Upper lobe of right lung (tissue), 1 donor: ENCODE results near the gene NAP1L4. TPM values are rescaled to one million over a fixed set of nuclear protein-coding genes. Genes with fewer than 3 reads are reported as not detected.

Experiments
- ATAC-seq: fragments of 200-7000 bp; cut with Tn5 transposase; one replicate; pipeline ENCODE4 v1.9.1; 2020; ENCODE audit warnings: mild to moderate bottlenecking, moderate library complexity
- DNase-seq: peaks from one replicate; pipeline ENCODE4 v3.0.0-alpha.2; 2020
- H3K27ac ChIP-seq: fragments of 200-600 bp; one replicate; pipeline ENCODE4 v1.8.0; 2022
- H3K27me3 ChIP-seq: fragments of 200-600 bp; one replicate; pipeline ENCODE4 v1.8.0; 2022; ENCODE audit warnings: mild to moderate bottlenecking
- H3K36me3 ChIP-seq: fragments of 200-600 bp; one replicate; pipeline ENCODE4 v1.8.0; 2022
- H3K4me1 ChIP-seq: fragments of 200-600 bp; one replicate; pipeline ENCODE4 v1.8.0; 2022
- H3K4me3 ChIP-seq: fragments of 200-600 bp; one replicate; pipeline ENCODE4 v1.8.0; 2022; ENCODE audit warnings: mild to moderate bottlenecking
- H3K9me3 ChIP-seq: fragments of 200-600 bp; one replicate; pipeline ENCODE4 v1.8.0; 2022
- intact Hi-C: fragments of 100-400 bp; cut with DNase I; formaldehyde crosslinking; loops from one replicate; pipeline ENCODE4 v1.11.0; 2022
- total RNA-seq: library from RNA; stranded (reverse); fragmentation: NEBNext Ultra II Directional; extraction: Animal tissue kit (Norgen Biotek cat#: 25700); gene quantifications from one replicate; pipeline ENCODE4 v1.2.1, GENCODE V29; 2021
- TF ChIP-seq, protein P1 (sequence below): fragments of 200-600 bp; IDR thresholded peaks from one replicate; pipeline ENCODE4 v1.8.0; 2022; ENCODE audit warnings: antibody characterized with exemption
- donor health status: DM: no; HTN: yes; CAD: no; lungs with severe emphysema.

Gene NAP1L4
- total RNA-seq, 1 donor from 2014 or later: 92.7 TPM

DNA sequence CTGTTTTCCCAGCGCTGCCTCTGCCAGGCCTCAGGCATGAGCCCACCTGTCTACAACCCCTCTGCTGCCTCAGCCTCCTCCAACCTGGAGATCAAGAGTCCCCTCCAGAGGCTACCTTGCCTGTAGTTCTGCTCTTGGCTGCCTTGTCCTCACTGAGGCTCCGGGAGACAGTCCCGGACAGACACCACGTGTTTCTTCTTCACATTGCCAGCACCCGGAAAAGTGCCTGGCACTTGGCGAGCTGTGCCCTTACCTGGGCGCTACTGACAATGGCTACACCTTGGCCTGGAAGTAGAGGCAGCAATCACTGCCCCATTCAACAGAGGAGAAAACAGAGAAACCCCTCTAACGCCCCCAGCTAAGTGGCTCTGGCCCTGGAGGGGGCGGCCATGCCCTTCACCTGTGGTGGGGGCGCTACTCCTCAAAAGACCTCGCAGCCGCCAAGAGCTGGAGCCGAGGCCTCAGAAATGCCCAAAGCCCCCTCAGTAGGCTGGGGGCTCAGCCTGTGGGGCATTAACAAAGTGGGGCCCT is 3.0 kb upstream of the NAP1L4 start:
- no peak for ATAC-seq
- intact Hi-C loops: no loop called here
- peaks cover 3% of the 10 kb centered on the region for H3K36me3 ChIP-seq
- no peaks in the 10 kb centered on the region for H3K9me3 ChIP-seq
- no peaks in the 10 kb centered on the region for H3K27me3 ChIP-seq
- TF ChIP-seq, protein P1, sequence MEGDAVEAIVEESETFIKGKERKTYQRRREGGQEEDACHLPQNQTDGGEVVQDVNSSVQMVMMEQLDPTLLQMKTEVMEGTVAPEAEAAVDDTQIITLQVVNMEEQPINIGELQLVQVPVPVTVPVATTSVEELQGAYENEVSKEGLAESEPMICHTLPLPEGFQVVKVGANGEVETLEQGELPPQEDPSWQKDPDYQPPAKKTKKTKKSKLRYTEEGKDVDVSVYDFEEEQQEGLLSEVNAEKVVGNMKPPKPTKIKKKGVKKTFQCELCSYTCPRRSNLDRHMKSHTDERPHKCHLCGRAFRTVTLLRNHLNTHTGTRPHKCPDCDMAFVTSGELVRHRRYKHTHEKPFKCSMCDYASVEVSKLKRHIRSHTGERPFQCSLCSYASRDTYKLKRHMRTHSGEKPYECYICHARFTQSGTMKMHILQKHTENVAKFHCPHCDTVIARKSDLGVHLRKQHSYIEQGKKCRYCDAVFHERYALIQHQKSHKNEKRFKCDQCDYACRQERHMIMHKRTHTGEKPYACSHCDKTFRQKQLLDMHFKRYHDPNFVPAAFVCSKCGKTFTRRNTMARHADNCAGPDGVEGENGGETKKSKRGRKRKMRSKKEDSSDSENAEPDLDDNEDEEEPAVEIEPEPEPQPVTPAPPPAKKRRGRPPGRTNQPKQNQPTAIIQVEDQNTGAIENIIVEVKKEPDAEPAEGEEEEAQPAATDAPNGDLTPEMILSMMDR: no peak
- H3K27ac ChIP-seq: no peak overlapping the region
- H3K4me1 ChIP-seq: peaks cover 16% of the 10 kb centered on the region
- DNase-seq: no peak
- H3K4me3 ChIP-seq: no peak overlapping the region

DNA sequence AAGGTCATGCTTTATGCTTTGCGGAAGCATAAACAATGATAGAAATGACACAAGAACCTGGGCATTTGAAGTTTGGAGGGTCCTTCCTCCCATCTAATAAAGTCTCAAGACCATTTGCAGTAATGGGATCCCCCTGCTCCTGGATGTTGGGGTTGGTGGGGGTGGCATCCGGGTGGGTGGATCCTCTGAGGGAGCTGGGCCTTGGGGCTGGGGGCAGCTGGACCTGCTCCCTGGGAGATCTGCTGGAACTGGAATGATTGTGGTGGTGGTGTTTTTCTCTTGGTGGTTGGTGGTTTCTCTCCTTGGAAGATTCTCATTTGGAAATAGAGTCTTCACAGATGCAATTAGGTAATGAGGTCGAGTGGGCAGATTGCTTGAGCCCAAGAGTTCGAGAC is 2.2 kb upstream of the NAP1L4 start:
- Histone ChIP-seq H3K27ac (no peak overlapping the region), H3K4me1 (peaks cover 23% of the 10 kb centered on the region), H3K36me3 (no peaks in the 10 kb centered on the region), H3K27me3 (no peaks in the 10 kb centered on the region), H3K9me3 (no peaks in the 10 kb centered on the region), H3K4me3 (no peak overlapping the region)
- DNase-seq (no peak), ATAC-seq (no peak)
- TF ChIP-seq, protein P1: no peak
- intact Hi-C loops: no loop called here

DNA sequence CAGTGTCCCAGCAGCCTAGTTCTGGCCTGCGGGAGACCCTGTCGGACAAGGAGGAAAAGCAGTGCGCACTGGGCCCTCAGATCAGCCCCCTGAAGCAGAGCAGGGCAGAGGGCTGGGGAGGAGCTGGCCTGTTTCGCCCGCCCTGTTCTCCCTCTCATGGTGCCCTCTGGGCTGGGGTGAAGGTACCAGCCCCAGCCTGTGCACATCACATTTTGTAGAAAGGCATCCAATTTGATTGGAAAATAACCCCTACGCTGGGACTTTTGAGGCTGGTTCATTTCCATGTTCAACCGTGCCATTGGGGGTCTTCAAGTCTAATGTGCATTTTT is 832 bp upstream of the NAP1L4 start:
- Histone ChIP-seq H3K9me3 (no peaks in the 10 kb centered on the region), H3K36me3 (no peaks in the 10 kb centered on the region), H3K27ac (peak overlapping the region; percentile 85), H3K4me3 (peak overlapping the region; percentile 90), H3K27me3 (no peaks in the 10 kb centered on the region), H3K4me1 (peaks cover 37% of the 10 kb centered on the region)
- DNase-seq (no peak), ATAC-seq (no peak)
- intact Hi-C loops: no loop called here
- TF ChIP-seq, protein P1: no peak

DNA sequence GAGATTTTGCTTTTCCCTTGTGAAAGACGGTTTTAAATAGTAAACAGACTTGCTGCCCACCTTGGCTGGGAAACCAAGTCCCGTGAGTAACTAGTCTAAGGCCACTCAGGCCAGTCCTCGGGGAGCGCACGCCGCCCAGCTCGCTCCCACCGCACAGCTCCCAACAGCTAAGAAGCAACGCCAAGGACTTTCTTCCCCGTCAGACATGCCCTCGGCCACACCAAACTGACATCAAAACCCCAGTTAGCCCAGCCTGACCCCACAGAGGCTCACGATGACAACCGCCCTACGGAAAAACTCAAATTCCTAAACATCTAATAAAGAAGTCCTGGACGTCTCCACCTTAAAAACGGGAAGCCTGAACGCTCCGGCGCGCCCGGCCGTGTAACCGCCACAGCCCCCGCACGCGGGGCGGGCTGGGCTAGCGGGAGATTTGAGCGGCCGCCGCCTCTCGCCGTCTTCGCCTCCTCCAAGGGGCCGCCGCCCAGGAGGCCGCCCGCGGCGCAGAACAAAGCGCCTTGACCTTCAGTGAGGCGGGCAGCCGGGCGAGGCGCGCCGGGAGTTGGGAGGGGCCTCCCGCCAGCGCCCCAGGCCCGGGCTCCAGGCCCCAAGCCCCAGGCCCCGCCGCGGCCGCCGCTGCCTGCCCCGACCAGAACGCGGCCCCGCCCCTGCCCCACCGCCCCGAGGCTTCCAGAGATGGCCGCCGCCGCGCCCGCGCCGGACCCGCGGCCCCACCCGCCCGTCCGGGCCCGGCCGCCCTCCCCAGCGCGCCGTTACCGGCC is 486 bp downstream of the NAP1L4 start:
- intact Hi-C loops: no loop called here
- Histone ChIP-seq H3K27ac (peak overlapping the region; percentile 85), H3K9me3 (no peaks in the 10 kb centered on the region), H3K36me3 (no peaks in the 10 kb centered on the region), H3K4me1 (peaks cover 43% of the 10 kb centered on the region), H3K27me3 (no peaks in the 10 kb centered on the region), H3K4me3 (peak overlapping the region; percentile 90)
- peak; percentile 89 for DNase-seq
- ATAC-seq: peak; percentile 82
- TF ChIP-seq, protein P1: no peak

DNA sequence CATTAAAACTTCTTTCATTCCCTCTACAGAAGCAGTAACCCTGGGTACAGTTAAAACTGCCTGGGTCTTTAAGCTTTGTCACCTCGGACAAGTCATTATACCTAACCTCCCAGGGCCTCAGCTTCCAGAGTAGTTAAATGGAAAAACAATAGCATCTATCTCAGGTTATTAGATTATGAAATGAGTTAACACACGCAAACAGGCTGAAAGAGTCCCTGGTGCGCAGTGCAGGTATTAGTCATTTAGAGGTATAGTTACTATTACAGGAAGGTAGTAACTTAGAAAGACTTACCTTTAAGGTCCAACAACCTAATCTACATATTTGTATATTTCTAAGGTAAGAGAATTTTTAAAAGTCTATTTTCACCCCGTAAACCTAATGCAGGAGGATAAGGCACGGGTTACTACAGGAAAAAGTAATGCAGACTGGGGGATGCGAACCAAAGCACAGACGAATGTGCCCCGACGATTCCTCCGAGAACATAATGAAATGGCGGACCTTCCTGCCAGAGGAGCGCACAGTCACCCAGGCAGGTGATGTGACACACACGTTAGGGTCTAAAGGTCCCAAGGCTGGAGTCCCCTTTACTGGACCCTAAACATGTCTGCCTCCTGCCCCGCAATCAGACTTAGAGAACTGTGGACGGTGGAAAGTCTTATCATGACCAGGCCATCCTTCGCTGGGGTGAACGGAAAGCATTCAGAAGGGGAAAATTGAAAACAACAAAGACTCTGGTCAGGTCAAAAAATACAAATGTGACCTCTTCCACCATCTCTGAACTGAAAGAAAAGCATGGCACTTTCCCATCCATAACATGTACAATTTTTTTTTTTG is 1.3 kb downstream of the NAP1L4 start:
- peak overlapping the region; percentile 85 for H3K27ac ChIP-seq
- TF ChIP-seq, protein P1: no peak
- intact Hi-C loops: no loop called here
- H3K36me3 ChIP-seq: no peaks in the 10 kb centered on the region
- no peak for ATAC-seq
- no peak for DNase-seq
- no peaks in the 10 kb centered on the region for H3K9me3 ChIP-seq
- peak overlapping the region; percentile 90 for H3K4me3 ChIP-seq
- H3K4me1 ChIP-seq: peaks cover 43% of the 10 kb centered on the region
- H3K27me3 ChIP-seq: no peaks in the 10 kb centered on the region
